ENCODE measurements around the gene C7orf33.

DNA sequence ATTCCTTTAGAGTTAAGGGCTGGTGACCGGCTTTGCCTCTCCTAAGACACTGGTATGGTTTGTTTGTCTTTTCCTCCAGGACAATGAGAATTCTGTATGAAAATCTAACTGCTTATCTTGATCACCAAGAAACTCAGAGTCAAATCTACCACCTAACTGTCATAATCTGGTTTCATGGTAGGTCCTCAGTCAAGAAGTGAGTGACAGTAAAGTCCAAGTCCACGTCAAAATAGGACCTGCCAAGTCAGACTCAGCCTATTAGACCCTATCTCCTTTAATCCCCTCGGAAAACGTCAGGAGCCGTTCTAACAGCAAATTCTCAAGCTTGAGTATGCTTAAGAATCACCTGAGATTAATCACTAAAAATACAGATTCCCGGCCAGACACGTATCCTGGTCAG, 37.4 kb downstream of the C7orf33 start:
- TF ChIP-seq, protein P1, sequence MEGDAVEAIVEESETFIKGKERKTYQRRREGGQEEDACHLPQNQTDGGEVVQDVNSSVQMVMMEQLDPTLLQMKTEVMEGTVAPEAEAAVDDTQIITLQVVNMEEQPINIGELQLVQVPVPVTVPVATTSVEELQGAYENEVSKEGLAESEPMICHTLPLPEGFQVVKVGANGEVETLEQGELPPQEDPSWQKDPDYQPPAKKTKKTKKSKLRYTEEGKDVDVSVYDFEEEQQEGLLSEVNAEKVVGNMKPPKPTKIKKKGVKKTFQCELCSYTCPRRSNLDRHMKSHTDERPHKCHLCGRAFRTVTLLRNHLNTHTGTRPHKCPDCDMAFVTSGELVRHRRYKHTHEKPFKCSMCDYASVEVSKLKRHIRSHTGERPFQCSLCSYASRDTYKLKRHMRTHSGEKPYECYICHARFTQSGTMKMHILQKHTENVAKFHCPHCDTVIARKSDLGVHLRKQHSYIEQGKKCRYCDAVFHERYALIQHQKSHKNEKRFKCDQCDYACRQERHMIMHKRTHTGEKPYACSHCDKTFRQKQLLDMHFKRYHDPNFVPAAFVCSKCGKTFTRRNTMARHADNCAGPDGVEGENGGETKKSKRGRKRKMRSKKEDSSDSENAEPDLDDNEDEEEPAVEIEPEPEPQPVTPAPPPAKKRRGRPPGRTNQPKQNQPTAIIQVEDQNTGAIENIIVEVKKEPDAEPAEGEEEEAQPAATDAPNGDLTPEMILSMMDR (conservative IDR thresholded peaks at IDR 0.05; ENCODE audit: low read length), result no peak
- TF ChIP-seq EZH2phosphoT487 (IDR thresholded peaks at IDR 0.05; ENCODE audit: borderline replicate concordance, low read depth, low read length), result no peak
